Astrocyte of the hippocampus (primary cell): ENCODE data around the gene PTPRA.
A peak's percentile ranks its signal among the peaks of the same experiment; 100 is the strongest.
"Not testable (repeated sequence)": the region's sequence is repeated elsewhere in the genome, so short reads cannot be mapped to it uniquely, and the experiment has no call there.

Experiments used
- DNase-seq: peaks from one replicate; pipeline ENCODE4 v3.0.0; 2011; ENCODE audit warnings: low read depth, low spot score

PTPRA gene

GRCh38 chr20:2873010-2873746 is at the start of gene PTPRA:
Gene PTPRA, plus strand, starts transcription at chr20:2873481. Its CDS starts 90,797 bp downstream, at chr20:2964278.
- DNase-seq = peak; percentile 97

DNA sequence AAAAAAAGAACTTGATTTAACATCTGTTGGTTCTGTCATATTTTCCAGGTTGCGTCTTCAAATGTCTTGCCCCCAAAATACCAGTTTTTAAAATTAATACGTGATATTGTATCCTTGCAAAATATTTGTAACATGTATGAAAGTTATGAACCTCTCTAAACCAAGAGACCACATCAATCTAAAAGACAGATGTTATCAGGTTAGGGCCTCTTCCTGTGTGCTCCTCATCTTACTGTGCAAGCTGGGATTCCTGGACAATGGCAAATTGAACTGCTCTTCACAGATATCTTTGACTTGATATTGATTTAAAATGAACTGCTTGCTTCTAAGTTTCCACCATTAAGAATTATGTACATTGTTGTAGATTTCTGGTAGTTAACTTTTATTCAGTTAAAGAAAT is 47.5 kb upstream of the PTPRA start:
- no peak for DNase-seq

- DNase-seq = no peak
Observed at GRCh38 chr20:2826655-2827054, 46.6 kb upstream of the PTPRA start.

DNA sequence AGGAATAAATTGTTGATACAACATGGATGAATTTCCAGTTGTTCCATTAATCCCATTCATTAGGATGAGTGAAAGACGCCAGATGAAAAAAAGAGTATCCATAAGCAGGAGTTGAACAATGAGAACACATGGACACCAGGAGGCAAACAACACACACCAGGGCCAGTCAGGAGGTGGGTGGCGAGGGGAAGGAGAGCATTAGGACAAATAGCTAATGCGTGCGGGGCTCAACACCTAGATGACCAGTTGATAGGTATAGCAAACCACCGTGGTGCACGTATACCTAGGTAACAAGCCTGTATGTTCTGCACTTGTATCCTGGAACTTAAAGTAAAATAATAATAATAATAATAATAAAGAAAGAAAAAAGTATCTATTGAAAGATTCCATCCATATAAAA is 43.9 kb upstream of the PTPRA start:
- DNase-seq = no peak

- DNase-seq = not testable (repeated sequence)
Observed at GRCh38 chr20:2831206-2831605, 42.1 kb upstream of the PTPRA start.

GRCh38 chr20:2833761-2834160 is 39.5 kb upstream of the PTPRA start:
- DNase-seq = no peak

- DNase-seq = no peak
Observed at GRCh38 chr20:2834401-2835110, 38.7 kb upstream of the PTPRA start.

GRCh38 chr20:2835331-2835796 is 37.9 kb upstream of the PTPRA start:
- DNase-seq = no peak

DNA sequence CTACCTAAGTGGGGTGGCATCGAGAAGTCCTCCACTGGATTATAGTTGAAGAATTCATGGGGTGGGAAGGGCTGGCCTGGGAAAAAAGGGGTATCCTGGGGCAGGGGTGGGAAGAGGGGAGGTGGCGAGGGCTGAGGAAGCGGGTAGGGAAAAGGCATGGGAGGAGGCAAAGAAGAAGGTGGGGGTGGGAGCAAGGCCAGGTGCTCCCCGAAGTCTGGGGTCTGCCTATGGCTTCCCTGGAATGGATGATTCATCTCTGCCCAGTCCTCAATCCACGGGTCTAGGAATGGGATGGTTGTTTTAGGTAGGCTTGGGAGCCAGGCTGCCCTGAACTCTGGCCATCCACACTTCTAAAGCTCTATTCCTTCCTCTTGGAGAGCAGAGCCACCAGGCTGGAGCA is 37.2 kb upstream of the PTPRA start:
- no peak for DNase-seq

GRCh38 chr20:2837221-2837960 is 35.9 kb upstream of the PTPRA start:
- no peak for DNase-seq

- DNase-seq = no peak
Observed at GRCh38 chr20:2838170-2838797, 35.0 kb upstream of the PTPRA start.

DNA sequence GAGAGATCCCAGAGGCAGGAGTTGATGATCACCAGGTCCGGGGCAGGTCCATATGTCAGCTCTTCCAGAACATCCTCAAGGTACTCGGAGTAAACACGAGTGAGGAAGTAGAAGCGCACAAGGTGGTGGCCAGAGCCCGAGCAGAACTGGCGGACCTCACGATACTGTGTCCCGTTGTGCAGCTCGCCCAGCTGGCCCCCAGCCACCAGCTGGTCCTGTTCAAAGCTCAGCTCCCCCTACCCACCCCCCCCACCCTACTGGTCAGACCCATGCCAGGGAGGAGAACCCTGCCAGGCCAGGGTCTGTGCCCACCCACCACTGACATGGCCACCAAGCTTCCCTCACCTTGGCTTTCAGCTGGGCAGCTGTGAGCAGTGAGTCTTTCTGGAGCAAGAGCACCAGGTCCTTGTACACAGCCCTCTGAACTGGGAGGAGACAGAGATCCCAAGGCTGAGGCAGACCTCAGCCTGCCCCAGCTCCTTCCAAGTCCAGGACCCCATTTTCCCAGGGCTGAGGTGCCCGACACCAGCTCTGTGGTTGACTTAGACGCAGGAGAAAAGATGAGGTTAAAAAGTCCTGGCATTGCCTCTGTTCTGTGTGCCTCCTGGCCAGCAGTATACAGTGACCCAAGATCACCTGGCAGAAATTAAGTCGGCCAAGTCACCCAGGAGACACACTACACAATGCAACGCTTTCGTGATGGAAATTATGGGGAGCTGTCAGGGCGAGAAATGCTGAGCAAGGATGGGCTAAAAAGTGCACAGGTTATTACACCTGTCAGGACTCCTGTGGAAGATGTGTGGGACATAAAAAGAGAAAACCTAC is 34.2 kb upstream of the PTPRA start:
- DNase-seq = no peak

DNA sequence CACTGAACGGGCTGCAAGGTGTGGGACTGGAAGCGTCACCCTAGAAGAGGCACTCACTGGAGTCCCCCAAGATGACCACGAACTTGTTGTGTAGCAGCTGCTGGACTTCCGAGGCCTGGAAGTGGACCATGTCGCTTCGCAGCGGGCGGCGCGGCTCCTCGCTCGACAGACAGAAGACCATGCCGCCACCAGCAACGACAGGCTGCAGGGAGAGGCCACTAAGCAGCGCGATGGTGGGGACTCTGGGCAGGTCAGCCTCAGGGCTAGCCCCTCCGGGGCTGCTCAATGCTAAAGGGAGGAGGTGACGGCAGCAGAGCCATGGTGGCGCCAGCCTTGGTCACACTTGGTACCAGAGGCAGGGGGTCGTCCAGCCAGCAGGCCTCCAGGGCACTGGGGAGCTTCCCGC is 33.5 kb upstream of the PTPRA start:
- DNase-seq = no peak

DNA sequence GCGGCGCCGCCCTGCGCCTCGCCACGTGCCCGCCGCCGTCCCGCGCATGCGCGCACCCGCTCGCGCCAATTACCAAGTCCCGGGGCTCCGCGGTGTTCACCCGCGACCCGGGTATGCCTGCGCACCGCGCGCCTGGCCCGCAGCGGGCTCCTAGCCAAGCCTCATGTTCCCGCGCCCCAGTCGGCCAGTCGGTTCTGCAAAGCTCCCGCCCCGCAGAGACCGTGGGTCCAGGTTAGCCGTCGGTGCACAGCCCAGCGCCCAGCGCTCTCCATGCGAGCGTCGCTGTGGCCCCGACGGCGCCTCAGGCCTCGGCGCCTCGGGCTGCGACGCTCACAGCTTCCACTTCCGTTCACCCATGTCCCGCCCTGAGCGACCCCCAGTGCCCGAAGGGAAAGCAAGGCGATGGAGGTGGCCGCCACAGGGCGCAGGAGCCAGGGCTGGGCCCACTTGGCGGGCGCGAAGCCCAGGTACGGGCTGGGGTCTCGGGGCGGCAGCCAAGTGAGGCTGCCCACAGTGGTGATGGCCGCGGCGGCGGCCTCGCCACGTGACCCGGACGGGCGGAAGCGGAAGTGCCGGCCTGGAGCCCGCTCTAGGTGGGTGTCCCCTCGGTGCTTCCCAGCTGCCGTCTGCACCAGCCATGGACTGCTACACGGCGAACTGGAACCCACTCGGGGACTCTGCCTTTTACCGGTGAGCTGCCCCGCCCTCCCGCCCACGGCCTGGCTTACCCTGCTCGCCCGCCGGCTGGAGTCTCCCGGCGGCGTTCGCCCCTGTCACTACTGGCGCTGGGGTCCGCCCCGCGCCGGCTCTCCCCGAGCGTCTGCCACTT is 32.9 kb upstream of the PTPRA start, which contains the start of the genes PCED1A and VPS16:
PCED1A (minus strand) TSS at position 518 of the 829 bp plus-strand sequence. CDS start 743 bp downstream, outside the sequence.
VPS16 (plus strand) TSS at position 608 of the 829 bp plus-strand sequence; CDS start at position 638, 30 bp downstream.
- DNase-seq = peak; percentile 96

DNA sequence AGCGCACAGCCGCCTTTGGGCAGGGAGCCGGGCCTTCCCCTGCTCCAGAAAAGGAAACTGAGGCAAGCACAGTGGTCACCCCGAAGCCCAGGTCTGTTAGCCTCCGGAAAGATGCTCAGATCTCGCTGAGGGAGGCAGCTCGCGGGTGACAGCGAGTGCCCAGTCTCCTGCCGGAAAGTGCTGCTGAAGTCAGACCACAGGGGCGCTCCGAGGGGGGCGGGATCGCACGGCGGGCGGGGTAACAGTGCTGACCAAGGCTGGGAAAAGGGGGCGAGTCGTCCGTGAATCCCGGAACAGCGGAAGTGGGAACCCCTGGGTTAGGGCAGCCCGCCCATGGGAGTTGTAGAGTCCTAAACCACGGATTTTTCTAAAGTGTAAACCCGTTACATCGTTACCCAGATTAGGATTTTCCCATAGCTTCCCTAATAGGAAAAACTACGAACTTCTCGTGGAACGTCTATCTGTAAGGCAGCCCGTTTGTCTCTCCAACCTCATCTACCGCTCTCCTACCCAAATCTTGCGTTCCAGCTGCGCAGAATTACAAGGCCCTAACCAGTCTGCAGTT is 32.2 kb upstream of the PTPRA start:
- DNase-seq = peak; percentile 71

- DNase-seq = no peak
Observed at GRCh38 chr20:2845607-2846006, 27.7 kb upstream of the PTPRA start.

GRCh38 chr20:2846698-2847097 is 26.6 kb upstream of the PTPRA start:
- DNase-seq = no peak

DNA sequence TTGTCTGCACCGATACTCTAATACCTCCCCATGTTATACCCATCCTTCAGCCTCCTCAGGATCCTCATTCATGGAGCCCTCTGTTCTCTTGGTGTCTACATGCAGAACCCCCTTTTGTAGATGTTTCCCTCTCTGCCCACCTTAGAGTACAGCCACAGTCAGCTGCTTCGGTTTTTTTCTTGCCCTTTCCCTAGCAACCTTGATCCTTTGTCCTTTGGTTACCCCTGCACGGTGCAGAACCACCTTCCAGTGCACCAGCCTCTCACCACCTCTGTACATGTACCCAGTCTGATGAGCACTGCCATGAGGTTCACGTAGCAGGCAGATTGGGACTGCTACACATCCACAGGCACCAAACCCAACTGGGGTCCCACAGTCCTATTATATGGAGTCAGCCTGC is 25.5 kb upstream of the PTPRA start:
- DNase-seq = no peak

DNA sequence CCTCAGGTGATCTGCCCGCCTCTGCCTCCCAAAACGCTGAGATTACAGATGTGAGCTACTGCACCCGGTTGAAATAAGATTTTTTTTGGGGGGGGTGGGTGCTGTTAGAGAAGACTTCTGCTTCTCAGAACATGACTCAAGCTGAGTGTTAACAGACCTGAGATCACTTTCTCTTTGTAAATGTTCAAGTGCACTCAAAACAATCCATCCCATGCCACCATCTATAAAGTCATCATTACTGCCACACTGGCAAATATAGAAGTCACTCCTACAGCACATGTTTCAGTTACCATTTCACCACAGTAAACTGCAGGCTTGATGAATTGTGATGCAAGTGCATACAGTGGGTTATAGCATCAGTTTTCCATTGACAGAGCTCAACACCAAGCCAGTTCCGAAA is 23.8 kb upstream of the PTPRA start:
- no peak for DNase-seq

GRCh38 chr20:2851086-2851485 is 22.2 kb upstream of the PTPRA start:
- no peak for DNase-seq
